OCI-M2 (cell line): ENCODE measurements around the gene GLP2R.

ENCODE experiments used
- DNase-seq: peaks from one replicate; lab custom pipeline; 2025; ENCODE audit not compliant: unreplicated experiment; lab: John Stamatoyannopoulos, UW

GLP2R gene

DNA sequence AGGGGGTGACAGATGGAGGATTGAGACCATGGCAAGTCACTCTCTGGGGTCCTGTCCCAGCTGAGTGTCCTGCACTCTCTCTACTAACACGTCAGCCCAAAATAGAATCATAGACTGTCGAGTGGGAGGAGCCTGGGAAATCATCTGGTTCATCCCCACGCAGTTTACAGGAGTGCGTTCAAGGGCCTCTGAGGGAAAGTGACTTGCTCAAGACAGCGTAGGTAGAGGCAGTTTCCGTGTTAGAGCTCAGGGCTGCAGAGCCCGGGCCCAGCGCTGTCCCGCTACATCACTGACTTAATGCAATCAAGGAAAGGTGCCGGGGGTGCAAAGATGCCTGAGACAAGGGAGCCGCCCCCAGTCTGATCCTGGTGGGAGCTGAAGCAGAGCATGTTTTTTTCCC lies 14.2 kb upstream of the GLP2R start:
- DNase-seq, result no peak

DNA sequence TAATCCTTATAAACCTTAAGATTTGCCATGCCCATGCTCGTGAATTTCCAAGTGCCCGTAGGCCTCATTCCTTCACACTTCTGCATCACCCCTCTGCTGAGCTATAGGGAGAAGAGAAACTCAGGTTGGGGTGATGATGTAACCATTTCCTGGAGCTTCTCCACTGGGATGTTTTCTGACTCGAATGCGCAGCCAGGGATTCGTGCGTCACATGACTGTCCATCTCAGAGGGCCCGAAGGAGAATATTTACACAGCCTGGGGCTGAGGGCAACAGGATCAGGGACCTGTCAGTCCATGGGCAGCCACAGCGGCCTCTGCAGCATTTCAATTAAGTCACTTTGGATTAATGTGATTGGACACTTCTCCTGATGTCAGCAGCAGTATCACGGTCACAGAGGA lies 12.6 kb upstream of the GLP2R start:
- DNase-seq, result no peak

DNA sequence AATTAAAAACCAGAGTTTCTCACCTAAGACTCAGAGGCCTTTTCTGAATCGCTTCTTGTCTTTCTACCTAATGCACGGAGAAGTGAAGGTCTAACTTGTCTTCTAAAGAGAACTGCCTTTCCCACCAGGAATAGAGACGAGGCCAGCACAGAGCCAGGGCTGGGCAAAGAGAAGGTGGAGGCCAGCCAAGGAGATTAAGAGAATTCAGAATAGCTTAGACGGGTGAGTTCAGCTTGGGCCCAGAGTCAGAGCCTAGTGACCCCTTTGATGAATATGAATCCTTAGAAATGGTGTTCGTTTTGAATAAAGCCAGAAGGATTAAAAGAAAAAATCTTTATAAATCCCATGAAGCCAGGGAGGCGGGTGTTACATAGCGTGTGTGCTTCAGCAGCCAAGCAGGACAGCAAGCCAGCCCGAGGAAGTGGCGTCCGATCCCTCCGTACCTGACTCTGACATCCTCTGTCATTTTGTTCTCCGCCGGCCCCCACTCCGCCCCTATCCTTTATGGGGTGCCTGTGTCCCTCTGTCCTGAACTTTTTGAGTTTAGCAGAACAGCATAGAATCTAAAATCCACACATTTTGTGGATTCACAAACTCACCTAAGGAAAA lies 11.3 kb upstream of the GLP2R start:
- no peak for DNase-seq

DNA sequence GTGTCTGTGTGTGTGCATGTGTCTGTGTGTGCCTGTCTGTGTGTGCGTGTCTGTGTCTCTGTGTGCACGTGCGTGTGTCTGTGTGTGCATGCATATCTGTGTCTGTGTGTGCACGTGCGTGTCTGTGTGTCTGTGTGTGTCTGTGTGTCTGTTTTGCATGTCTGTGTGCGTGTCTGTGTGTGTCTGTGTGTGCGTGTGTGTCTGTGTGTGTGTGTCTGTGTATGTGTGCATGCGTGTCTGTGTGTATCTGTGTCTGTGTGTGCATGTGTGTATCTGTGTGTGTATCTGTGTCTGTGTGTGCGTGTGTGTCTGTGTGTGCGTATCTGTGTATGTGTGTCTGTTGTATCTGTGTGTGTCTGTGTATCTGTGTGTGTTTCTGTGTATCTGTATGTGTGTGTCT lies 9.3 kb upstream of the GLP2R start:
- DNase-seq, result no peak

DNA sequence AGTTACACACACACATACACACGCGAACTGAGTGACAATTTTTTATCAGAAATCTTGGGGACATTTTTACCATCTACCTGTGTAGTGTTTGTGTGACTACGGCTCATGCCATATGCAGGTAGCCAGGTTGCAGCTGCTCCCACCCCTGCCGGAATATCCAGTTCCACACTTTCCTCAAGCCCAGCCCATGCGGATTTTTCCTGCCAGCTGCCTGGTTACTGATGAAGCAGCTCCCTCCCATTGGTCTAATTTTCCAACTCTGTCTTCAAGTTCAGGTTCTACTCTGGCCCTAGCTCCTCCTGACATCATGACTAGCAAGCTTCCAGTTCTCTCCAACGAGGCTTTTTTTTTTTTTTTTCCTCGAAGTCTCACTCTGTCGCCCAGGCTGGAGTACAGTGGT lies 8.6 kb upstream of the GLP2R start:
- no peak for DNase-seq

DNA sequence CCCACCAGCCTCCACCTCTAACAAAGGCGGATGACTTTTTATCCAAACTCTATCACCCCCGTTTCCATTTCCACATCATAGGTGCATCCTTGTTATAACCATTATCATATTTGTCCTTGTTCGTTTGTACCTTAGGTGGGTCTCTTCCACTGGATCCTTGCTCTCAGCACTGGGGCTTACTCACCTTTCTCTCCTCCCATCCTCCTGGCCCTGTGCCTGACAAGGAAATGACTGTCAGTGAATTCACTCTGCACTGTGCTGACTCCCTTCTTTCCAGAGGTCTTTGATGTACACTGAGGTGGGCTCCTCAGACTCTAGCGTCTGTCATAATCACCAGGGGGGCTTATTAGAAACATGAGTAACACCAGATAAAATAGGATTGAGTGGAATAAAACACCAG lies 7.0 kb upstream of the GLP2R start:
- no peak for DNase-seq

DNA sequence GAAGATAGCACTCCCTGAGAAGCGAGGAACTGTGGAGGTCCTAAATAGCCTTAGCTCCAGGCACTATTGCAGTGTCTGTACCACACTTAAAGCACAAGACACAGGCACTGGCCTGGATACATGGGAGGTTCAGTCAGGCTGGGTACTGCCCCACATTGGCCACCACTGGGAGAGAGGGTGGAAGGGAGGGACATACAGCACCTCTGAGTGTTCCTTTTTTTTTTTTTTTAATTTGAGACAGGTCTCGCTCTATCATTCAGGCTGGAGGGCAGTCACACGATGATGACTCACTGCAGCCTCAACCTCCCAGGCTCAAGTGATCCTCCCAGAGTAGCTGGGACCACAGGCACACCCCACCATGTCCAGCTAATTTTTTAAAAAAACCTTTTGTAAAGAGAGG lies 5.3 kb upstream of the GLP2R start:
- no peak for DNase-seq

DNA sequence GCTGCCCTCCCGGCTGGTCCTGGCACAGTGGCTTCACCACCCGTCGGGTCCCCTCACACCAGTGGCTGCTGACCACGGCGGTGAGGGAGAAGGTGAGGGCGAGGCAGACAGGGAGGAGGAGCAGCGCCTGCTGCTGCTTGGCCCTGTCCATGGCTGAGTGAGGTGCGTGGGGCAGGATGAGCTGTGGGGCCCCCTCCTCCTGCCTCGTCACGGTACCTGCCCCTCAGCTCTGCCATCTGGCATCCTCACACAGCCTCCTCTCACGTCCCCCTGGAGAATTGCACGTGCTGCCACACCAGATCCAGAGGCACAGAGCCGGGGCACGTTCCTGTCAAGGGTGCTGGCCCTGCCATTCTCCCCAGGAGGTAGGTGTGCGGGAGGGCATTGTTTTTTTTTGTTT lies 3.8 kb upstream of the GLP2R start, which contains the start of gene GSG1L2:
GSG1L2 (minus strand) TSS at position 159 of the 400 bp plus-strand sequence; CDS start at position 151, 8 bp downstream.
- DNase-seq, result no peak

DNA sequence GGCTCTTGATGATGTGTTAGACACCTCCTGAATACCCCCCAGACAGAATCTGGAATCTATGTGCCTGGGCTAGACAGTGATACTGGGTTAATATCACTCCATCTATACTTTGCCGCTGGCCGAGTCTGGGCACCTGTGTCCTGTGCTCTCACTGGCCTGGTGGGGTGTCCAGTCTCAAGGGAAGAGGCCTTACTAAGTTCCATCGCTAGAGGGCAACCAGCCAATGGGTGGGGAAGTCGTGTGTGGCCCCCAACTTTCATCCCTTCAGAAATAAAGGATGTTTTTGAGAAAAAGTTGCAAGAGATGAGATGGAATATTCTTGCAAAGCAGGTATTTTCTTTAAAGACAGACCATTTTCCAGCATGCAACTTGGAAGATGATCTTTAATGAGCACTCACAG lies 1.6 kb upstream of the GLP2R start:
- DNase-seq, result no peak

DNA sequence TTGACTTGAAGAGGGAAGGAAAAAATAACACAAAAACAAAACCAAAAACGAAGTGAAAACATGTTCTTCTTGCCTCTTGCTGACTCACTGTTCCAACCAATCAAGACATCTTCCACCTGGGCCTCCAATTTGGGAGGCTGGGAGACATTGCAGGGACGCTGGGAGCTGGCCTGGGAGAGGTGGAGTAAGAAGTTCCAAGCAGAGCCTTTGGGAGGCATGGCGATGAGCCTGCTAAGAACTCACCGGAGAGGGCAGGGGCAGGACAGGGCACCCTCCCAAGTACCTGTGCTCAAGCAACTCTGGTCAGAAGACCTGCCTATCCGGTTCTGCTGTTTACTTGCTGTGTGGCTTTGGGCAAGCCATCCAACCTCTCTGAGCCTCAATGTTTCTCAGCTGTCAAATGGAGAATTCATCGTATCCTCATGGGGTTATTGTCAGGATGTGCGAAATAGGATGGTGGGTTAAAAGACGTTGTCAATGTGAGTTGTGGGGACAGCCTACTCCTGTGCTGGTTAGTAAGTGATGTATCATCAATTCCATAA lies 856 bp upstream of the GLP2R start:
- no peak for DNase-seq

DNA sequence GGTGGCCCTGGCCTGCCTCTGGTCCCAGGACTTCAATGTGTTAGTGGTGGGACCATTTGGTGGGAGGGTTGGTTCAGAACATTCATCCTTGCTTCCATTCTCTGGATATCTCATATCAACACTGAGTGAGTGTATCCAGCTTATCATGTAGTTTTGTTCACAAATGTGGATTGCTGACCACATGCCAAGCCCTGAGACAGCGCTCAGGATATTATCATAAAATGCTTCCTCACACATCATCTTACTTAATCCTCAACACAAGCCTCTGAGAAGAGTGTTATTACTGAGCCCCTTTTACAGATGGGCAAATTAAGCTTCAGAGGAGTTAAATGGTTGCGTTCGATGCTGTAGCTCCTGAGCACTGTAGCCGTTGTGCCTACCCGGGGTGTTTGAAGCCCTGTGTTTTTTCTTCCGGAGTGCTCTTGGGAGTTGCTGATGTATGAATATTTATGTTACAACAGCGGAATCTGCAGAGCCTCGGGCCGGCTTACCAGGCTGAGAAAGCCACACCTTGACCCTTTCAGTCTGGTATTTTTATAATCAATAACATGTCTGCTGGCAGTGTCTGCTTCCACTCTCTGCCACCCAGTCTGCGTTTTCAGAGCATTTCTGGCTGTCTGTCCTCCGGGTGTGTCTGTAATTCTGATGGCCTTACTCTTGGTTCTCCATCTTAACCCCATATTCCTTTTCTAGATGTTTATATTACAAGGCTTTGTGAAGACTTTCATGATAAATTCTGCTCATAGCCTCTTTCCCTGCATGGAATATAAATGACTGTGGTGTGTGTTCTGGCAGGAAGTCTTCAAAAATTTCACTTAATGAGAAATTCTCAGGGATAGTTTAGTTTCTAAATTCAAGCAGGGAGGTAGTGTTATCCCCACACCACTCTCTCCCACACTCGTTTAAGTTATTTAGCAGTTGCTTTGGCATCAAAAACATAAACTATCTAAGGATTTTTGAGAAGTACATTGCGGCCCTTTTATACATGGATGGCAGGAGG lies 2.9 kb downstream of the GLP2R start:
- no peak for DNase-seq

DNA sequence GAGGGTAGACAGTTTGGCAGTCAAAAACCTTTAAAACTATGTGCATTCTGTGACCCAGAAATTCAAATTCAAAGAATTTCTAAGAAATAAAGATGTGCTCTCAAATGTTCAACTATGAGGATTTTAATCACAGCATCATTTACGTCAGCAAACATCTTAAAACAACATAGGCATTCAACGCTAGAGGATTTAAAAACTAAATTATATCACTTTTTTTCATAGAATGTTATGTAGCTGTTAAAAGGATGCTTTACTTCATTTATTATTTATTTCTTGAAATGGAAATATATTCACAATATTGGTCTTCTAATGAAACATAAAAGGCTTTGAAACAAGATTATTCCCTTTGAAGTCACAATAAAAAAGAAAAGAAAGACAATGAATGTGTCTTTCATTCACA lies 3.6 kb downstream of the GLP2R start:
- no peak for DNase-seq

DNA sequence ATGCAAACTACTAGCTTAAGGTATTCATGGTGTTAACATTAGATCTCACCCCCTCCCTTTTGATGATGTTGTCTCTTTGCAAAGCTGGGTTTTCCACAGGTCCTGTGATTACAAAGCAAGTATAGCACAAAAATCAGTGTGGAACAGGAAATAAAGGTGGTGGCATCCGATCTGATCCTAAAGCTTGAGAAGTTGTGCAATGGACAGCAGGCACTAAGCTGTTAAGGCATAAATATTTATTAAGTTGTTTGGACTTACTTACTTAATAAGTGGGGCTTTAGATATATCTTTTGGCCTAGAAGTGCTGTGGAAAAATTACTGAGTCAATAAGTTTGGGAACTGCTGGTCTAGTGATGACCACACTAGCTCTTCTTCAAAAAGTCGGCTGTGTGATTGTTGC lies 5.0 kb downstream of the GLP2R start:
- no peak for DNase-seq

DNA sequence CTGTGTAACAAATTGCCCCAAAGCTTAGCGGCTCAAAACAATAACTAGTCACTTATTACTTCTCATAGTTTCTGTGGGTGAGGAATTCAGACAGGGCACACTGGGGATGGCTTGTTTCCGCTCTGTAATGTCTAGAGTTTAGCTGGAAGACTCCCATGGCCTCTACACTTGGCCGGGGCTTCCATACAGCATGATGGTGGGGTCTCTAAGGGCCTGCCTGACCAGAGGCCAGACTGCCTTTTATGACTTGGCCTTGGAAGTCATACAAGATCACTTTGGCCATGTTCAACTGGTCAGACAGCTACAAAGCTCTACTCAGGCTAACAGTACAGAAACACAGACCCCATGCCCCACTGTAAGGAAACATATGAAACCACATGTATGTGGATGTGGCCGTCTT lies 8.2 kb downstream of the GLP2R start:
- DNase-seq, result no peak

DNA sequence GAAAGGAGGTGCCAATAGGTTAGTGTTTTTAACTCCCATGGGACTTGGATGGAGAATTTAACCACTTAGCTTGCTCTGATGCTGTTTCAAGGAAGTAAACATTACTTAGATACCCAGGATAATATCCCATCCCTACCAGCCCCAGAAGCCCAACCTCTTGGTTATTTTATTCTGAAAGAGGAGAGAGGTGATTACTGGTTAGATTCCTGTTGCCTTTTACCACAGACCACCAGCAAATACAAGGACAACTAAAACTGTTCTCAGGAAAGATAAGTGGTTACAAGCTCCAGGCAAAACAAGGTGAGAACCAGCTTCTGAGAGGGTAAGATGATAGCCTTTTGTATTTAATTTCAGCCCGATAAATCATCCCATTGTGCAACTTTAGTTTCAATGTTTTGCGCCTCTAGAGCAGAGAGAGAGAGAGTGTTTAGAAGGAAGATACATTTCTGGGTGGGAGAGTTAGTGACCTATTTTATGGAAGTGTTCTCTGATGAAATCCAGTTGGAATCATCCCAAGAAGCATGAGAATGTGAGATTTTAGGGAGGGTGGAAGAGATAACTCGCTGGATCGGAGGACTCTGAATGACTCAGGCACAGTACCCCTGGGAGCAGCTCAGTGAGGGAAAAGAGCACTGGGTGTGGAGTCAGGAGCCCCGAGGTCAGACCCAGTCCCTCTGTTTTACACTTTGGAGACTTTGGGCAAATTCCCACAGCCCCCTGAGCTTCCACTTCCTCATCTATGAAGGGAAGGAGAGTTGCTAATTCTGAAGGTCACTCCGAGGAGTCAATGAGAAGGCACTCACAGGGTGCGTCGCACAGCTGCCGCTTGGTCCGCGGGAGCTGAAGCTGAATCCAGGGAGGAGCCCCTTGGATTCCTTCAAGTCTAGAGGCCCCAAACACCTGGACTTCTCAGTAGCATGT lies 12.1 kb downstream of the GLP2R start:
- no peak for DNase-seq

DNA sequence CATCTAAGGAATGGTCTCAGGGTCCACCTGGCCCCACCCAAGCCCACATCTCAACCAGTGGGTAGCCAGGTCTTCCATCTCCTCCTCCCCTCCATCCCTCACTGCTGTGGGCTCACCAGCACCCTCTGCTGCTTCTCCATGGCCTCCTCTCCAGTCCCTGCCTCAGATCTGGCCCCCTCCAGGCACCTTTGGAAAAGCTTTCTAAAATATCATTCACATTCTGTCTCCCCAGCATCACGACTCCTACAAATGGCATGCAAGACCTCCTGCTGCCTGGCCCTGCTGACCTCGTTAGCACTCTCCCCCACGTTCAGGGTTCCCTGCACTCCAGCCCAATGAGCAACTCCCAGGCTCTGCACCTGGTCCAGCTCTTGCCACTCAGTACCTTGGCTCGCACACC lies 13.7 kb downstream of the GLP2R start:
- no peak for DNase-seq

DNA sequence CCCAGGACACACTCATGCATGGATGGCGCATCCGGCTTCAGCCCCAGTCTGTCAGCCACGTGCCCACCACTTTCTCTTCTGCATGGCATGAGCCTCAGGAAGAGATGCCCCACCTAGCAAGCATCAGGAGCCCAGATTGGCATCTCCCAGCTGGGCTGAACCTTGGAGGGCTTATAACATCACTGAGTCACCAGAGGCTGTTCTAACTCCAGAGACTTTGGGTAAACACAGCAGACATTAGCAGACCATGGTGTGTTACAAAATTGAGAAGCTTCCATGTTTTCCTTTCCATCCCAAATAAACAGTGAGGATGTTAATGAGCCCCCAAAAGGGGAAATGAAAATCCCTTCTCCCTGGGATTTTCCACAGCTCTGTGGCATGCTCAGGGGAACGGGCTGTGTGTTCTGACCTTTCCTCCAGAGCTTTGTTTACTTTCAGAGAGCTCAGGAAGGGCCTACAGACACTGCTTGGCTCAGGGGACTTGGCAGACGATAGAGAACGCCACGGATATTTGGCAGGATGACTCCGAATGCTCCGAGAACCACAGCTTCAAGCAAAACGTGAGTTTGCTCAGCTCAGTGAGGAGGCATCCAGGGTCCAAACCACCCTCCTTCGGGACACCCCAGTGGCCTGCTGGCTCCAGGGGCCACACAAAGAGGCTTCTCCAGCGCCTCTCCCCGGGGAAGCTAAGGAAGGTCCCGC lies 16.5 kb downstream of the GLP2R start:
- no peak for DNase-seq

DNA sequence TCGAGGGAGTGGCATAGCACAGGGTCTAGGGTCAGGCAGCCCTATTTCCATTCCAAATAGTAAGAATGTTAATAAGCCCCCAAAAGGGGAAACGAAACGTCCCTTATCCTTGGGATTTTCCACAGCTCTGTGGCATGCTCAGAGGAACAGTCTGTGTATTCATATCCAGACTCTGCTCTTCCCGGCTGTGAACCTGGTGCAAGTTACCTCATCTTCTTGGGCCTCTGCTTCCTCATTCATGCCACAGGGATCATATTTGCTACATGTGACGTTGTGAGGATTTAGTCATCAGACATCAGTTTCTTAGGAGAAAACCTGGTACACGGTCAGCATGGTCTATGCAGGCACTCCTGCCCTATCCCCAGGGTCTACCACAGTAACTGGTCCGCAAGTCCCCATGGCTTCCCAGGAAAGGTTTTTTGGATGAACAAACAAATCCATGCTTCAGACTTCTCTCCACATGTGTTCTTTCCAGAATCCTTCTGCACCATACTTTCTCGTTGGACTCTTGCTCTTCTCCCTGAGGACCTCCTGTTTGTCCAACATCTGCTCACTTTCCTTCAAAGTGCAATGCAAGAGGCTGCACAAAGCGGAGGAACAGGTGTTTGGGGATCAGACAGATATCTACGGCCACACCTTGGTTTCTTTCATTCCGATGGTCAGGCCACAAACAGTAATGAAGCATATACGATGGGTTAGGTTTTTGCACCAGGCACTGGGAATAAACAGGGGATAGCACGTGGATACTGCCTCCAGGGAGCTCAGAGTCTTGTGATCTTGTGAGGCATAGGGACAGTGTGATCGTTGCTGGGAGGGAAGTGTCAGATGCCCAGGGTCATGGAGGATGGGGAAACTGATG lies 17.7 kb downstream of the GLP2R start:
- no peak for DNase-seq

DNA sequence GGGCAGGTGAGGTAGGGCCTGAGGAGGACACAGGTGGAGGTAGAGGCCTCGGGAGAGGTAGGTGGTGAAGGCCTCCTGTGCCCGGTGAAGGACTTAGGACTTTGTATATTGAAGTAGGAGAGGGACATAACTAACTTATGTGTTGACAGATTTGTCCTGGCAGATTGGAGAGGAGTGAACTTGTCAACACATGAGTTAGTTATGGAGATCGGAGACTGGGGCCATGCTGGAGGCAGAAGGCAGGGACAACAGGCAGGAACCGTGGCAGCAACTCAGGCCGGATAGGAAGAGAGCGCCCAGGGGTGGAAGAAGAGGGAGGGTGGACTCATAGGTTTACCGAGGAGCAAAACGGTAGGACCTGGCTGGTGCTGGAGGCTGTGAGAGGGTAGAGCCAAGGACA lies 18.4 kb downstream of the GLP2R start:
- no peak for DNase-seq

DNA sequence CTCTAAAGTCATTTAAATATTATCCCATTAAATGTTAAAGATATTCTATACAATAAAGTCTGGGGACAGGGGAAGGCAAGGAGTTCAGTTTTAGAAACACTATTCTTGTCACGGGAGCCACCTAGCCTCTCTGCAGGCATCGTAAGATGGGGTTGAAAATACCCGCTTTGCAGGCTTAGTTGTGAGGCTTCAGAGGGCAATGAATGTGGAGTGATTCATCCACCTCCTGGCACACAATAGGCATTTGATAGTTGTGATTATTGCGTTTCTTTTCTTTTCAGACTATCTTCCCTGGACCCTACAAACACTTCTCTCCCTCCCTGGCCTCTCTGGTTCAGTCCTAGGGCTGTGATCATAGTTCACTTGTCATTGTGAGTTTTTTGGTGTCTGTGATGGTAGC lies 19.6 kb downstream of the GLP2R start:
- no peak for DNase-seq
